Measurements from ENCODE around the gene CDH23.

Gene CDH23

DNA sequence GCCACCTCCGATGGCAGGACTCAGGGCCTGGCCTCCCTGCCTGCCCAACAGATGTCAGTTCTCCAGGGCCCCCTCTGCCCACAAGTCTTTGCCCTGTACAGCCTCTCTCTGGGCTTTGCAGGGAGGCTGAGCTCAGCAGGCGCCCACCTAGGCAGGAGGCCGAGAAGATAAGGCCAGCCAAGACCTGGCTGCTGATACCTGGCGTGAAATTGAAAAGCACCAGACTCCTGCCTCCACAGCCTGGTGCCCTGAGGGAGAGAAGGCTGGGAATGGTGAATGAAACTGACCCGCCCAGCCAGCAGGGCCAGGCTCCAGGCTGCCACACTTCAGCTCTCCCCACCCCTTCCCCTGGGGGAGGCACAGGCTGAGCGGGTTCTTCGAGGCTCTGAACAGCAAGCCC, 145.8 kb downstream of the CDH23 start:
- H3K79me2 ChIP-seq (ENCODE audit: low read length) = no peaks in the 10 kb centered on the region
- no peaks in the 10 kb centered on the region for H3F3A ChIP-seq (ENCODE audit: insufficient read depth, low read length)
- DNase-seq = no peak
- TF ChIP-seq EZH2 (optimal IDR thresholded peaks at IDR 0.05; ENCODE audit: low read depth, low read length) (no peak), EZH2phosphoT487 (IDR thresholded peaks at IDR 0.05; ENCODE audit: low read length) (no peak)
- TF ChIP-seq, protein P1, sequence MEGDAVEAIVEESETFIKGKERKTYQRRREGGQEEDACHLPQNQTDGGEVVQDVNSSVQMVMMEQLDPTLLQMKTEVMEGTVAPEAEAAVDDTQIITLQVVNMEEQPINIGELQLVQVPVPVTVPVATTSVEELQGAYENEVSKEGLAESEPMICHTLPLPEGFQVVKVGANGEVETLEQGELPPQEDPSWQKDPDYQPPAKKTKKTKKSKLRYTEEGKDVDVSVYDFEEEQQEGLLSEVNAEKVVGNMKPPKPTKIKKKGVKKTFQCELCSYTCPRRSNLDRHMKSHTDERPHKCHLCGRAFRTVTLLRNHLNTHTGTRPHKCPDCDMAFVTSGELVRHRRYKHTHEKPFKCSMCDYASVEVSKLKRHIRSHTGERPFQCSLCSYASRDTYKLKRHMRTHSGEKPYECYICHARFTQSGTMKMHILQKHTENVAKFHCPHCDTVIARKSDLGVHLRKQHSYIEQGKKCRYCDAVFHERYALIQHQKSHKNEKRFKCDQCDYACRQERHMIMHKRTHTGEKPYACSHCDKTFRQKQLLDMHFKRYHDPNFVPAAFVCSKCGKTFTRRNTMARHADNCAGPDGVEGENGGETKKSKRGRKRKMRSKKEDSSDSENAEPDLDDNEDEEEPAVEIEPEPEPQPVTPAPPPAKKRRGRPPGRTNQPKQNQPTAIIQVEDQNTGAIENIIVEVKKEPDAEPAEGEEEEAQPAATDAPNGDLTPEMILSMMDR (IDR thresholded peaks at IDR 0.05; ENCODE audit: low read length) = no peak
- no peak overlapping the region for H2AFZ ChIP-seq (ENCODE audit: low read length)
- no peak overlapping the region for H3K27ac ChIP-seq (ENCODE audit: low read length)
- H3K9me2 ChIP-seq (replicated peaks; ENCODE audit: insufficient read depth, low read length) = no peaks in the 10 kb centered on the region
- H3K4me2 ChIP-seq (ENCODE audit: low read depth, low read length) = no peak overlapping the region
- H3K27me3 ChIP-seq (replicated peaks; ENCODE audit: insufficient read depth, low read length) = peaks cover 98% of the 10 kb centered on the region
- H4K20me1 ChIP-seq (ENCODE audit: insufficient read depth, low read length) = no peaks in the 10 kb centered on the region
- no peaks in the 10 kb centered on the region for H3K9me3 ChIP-seq (replicated peaks; ENCODE audit: insufficient read depth, low read length)
- H3K4me3 ChIP-seq (ENCODE audit: low read length) = no peak overlapping the region
- H3K4me1 ChIP-seq (ENCODE audit: low read length) = no peaks in the 10 kb centered on the region
- H3K36me3 ChIP-seq (replicated peaks; ENCODE audit: insufficient read depth, low read length) = no peaks in the 10 kb centered on the region
- H3K9ac ChIP-seq (ENCODE audit: low read length) = no peak overlapping the region

DNA sequence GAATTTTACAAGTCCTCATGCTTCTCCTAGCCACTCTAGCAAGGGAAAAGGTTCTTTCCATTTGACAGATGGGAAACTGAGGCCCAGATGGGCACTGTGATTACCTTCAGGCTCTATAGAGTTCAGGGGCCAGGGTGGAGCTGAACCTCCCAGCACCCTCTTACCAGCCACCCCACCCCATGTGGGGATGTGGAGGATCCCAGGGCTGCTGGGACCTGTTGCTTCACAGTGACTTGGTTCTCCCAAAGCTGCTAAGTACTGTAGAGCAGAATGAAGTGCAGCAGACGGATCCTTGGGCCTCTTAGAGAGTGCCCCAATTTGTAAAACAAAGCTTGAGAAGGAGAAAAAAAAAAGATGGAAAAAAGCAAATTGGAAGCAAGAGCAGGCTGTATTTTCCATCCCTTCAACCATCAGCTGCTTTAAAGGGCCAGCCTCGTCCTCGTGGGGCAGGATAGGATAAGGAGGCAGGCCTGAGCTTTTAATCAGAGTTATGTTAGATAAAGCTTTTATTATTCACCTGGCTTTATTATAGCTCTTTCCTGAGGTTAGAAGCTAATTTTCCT, 147.0 kb downstream of the CDH23 start:
- Histone ChIP-seq H4K20me1 (ENCODE audit: insufficient read depth, low read length) (no peaks in the 10 kb centered on the region), H3K9ac (ENCODE audit: low read length) (no peak overlapping the region), H3K36me3 (replicated peaks; ENCODE audit: insufficient read depth, low read length) (no peaks in the 10 kb centered on the region), H3K4me3 (ENCODE audit: low read length) (no peak overlapping the region), H2AFZ (ENCODE audit: low read length) (no peak overlapping the region), H3F3A (ENCODE audit: insufficient read depth, low read length) (no peaks in the 10 kb centered on the region), H3K4me2 (ENCODE audit: low read depth, low read length) (no peak overlapping the region), H3K27ac (ENCODE audit: low read length) (no peak overlapping the region), H3K79me2 (ENCODE audit: low read length) (no peaks in the 10 kb centered on the region), H3K4me1 (ENCODE audit: low read length) (no peaks in the 10 kb centered on the region), H3K27me3 (replicated peaks; ENCODE audit: insufficient read depth, low read length) (peaks cover 86% of the 10 kb centered on the region), H3K9me3 (replicated peaks; ENCODE audit: insufficient read depth, low read length) (no peaks in the 10 kb centered on the region), H3K9me2 (replicated peaks; ENCODE audit: insufficient read depth, low read length) (no peaks in the 10 kb centered on the region)
- TF ChIP-seq EZH2 (optimal IDR thresholded peaks at IDR 0.05; ENCODE audit: low read depth, low read length) = no peak
- TF ChIP-seq EZH2phosphoT487 (IDR thresholded peaks at IDR 0.05; ENCODE audit: low read length) = no peak
- TF ChIP-seq, protein P1 (IDR thresholded peaks at IDR 0.05; ENCODE audit: low read length) = no peak
- DNase-seq = no peak

DNA sequence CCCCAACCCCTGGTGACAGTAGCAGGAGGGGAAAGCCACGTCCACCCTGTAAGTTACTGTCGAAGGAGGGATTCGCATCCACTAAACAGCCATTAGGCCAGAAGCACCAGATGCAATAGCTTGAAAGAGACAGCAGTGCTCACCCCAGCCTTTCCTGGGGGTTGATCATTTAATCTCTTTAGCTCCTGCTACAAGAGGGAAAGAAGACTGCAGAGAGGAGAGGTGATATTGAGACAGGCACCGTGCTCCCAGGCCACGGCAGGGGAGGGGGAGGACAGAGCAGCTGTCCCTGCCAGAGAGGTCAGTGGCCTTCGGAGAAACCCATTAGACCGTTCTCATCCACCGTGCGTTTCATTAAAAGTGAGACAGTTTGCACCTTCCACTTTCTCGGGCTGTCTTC, 148.3 kb downstream of the CDH23 start:
- H3K36me3 ChIP-seq (replicated peaks; ENCODE audit: insufficient read depth, low read length) = no peaks in the 10 kb centered on the region
- no peak overlapping the region for H2AFZ ChIP-seq (ENCODE audit: low read length)
- H4K20me1 ChIP-seq (ENCODE audit: insufficient read depth, low read length) = no peaks in the 10 kb centered on the region
- H3F3A ChIP-seq (ENCODE audit: insufficient read depth, low read length) = no peaks in the 10 kb centered on the region
- H3K4me2 ChIP-seq (ENCODE audit: low read depth, low read length) = no peak overlapping the region
- H3K27me3 ChIP-seq (replicated peaks; ENCODE audit: insufficient read depth, low read length) = peaks cover 81% of the 10 kb centered on the region
- H3K27ac ChIP-seq (ENCODE audit: low read length) = no peak overlapping the region
- H3K4me3 ChIP-seq (ENCODE audit: low read length) = no peak overlapping the region
- H3K4me1 ChIP-seq (ENCODE audit: low read length) = no peaks in the 10 kb centered on the region
- no peaks in the 10 kb centered on the region for H3K9me2 ChIP-seq (replicated peaks; ENCODE audit: insufficient read depth, low read length)
- no peak for TF ChIP-seq EZH2 (optimal IDR thresholded peaks at IDR 0.05; ENCODE audit: low read depth, low read length)
- TF ChIP-seq, protein P1 (IDR thresholded peaks at IDR 0.05; ENCODE audit: low read length) = no peak
- no peak for TF ChIP-seq EZH2phosphoT487 (IDR thresholded peaks at IDR 0.05; ENCODE audit: low read length)
- H3K9ac ChIP-seq (ENCODE audit: low read length) = no peak overlapping the region
- no peak for DNase-seq
- H3K9me3 ChIP-seq (replicated peaks; ENCODE audit: insufficient read depth, low read length) = no peaks in the 10 kb centered on the region
- H3K79me2 ChIP-seq (ENCODE audit: low read length) = no peaks in the 10 kb centered on the region

Measured in MM.1S (cell line).